Loucy (cell line): ENCODE data around the gene IL1F10.

Experiments used
- EZH2phosphoT487 ChIP-seq: fragments of 200-600 bp; IDR thresholded peaks from 2 replicates; pipeline ENCODE4 v1.6.1; 2018; ENCODE audit warnings: antibody characterized with exemption, mild to moderate bottlenecking, moderate library complexity, borderline replicate concordance
- TF ChIP-seq, protein P1 (sequence below): fragments of 200-600 bp; sonication (generic); conservative IDR thresholded peaks from 2 replicates; pipeline ENCODE4 v1.5.1; 2014; ENCODE audit warnings: mild to moderate bottlenecking, antibody characterized with exemption, low read length

DNA sequence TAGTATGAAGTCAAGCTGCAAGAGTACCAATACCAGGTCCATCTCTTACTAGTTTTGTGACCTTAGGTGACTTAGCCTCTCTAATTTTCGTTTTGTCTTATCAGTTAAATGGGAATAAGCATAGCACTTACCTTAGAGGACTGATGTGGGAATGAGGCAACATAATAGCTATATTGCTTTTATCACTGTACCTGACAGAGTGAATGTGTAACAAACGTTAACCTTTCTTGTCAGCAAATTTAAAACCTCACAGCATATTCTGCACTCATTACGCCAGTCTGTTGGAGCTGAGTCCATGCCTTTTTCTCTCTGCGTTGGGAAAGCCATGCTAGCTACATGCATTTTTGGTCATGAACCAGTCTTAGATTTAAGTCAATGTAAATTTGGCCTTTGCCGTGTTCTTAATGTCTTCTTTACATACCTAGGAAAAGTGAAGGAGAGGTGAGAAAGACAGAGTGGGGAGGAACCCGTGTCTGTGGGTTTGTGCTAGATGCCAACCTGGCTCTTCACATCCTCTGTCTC, 15.3 kb upstream of the IL1F10 start, which contains the start of gene IL36B:
- TF ChIP-seq, protein P1, sequence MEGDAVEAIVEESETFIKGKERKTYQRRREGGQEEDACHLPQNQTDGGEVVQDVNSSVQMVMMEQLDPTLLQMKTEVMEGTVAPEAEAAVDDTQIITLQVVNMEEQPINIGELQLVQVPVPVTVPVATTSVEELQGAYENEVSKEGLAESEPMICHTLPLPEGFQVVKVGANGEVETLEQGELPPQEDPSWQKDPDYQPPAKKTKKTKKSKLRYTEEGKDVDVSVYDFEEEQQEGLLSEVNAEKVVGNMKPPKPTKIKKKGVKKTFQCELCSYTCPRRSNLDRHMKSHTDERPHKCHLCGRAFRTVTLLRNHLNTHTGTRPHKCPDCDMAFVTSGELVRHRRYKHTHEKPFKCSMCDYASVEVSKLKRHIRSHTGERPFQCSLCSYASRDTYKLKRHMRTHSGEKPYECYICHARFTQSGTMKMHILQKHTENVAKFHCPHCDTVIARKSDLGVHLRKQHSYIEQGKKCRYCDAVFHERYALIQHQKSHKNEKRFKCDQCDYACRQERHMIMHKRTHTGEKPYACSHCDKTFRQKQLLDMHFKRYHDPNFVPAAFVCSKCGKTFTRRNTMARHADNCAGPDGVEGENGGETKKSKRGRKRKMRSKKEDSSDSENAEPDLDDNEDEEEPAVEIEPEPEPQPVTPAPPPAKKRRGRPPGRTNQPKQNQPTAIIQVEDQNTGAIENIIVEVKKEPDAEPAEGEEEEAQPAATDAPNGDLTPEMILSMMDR, result no peak
- no peak for TF ChIP-seq EZH2phosphoT487
